B cell (primary cell): ENCODE data around the gene RGS6. TPM values are rescaled to one million over a fixed set of nuclear protein-coding genes. Genes with fewer than 3 reads are reported as not detected.

ENCODE experiments used
- ATAC-seq: fragments of 200-7000 bp; cut with Tn5 transposase; one replicate; pipeline ENCODE4 v1.10.0; 2021; ENCODE audit warnings: low read depth, mild to moderate bottlenecking, moderate number of reproducible peaks, moderate library complexity
- CTCF ChIA-PET: fragments of 350-600 bp; sonication (Branson Sonifier 250); formaldehyde crosslinking; loops from one replicate; lab custom pipeline; 2021; ENCODE audit warnings: antibody characterized with exemption, inconsistent platforms; lab: Charles Lee
- POLR2A ChIA-PET: fragments of 350-600 bp; sonication (Branson Sonifier 250); formaldehyde crosslinking; loops from one replicate; lab custom pipeline; 2021; ENCODE audit warnings: antibody characterized with exemption; lab: Charles Lee
- DNase-seq: peaks from one replicate; pipeline ENCODE4 v3.0.0; 2013
- H2AFZ ChIP-seq: 2 replicates; pipeline ENCODE4 v1.6.1; 2012; ENCODE audit warnings: mild to moderate bottlenecking, low read depth, low read length; ENCODE audit not compliant: insufficient read depth, poor library complexity, severe bottlenecking
- H3K27ac ChIP-seq, 2 donors: 1 replicate in 1 of 2; 2 replicates in 1 of 2; pipeline ENCODE4 v1.5.1; 2012 to 2013; ENCODE audit warnings: low read length in 2 of 2, mild to moderate bottlenecking in 2 of 2, moderate library complexity in 1 of 2
- H3K27me3 ChIP-seq, 4 experiments: fragments of 200-600 bp in 1 of 4; sonication (generic) in 1 of 4; replicated peaks in 1 of 4; 1 replicate in 2 of 4; 2 replicates in 2 of 4; pipeline versions ENCODE4 v1.6.1 to v1.7.0; 2013 to 2016; ENCODE audit warnings: low read length in 3 of 4, mild to moderate bottlenecking in 2 of 4, mixed read lengths in 1 of 4, moderate library complexity in 1 of 4; ENCODE audit not compliant: insufficient read depth in 4 of 4, control insufficient read depth in 3 of 4; ENCODE audit errors: control extremely low read depth in 1 of 4
- H3K36me3 ChIP-seq, 2 experiments: replicated peaks in 1 of 2; 1 replicate in 1 of 2; 2 replicates in 1 of 2; pipeline versions ENCODE4 v1.6.1 to v1.7.1; 2013; ENCODE audit warnings: low read length in 1 of 2; ENCODE audit not compliant: insufficient read depth in 2 of 2, control insufficient read depth in 1 of 2; ENCODE audit errors: control extremely low read depth in 1 of 2, extremely low read depth in 1 of 2
- H3K4me1 ChIP-seq, 2 donors: fragments of 200-600 bp in 1 of 2; sonication (generic) in 1 of 2; 1 replicate in 1 of 2; 2 replicates in 1 of 2; pipeline versions ENCODE4 v1.5.1 to v1.6.1; 2013 to 2017; ENCODE audit warnings: low read length in 2 of 2; ENCODE audit not compliant: control insufficient read depth in 2 of 2, insufficient read depth in 2 of 2
- H3K4me2 ChIP-seq: replicated peaks from 2 replicates; pipeline ENCODE3; 2012; ENCODE audit warnings: mild to moderate bottlenecking, low read depth, low read length; ENCODE audit not compliant: poor library complexity, severe bottlenecking
- H3K4me3 ChIP-seq, 5 experiments: fragments of 200-600 bp in 1 of 5; sonication (generic) in 1 of 5; 1 replicate in 3 of 5; 2 replicates in 2 of 5; pipeline versions ENCODE4 v1.5.1 to v1.7.0; 2011 to 2016; ENCODE audit warnings: low read length in 4 of 5, mild to moderate bottlenecking in 4 of 5, low read depth in 2 of 5, control low read depth in 1 of 5, moderate library complexity in 1 of 5; ENCODE audit not compliant: insufficient read depth in 1 of 5; ENCODE audit errors: control extremely low read depth in 1 of 5, extremely low read depth in 1 of 5
- H3K79me2 ChIP-seq: fragments of 200-600 bp; sonication (generic); one replicate; pipeline ENCODE4 v1.6.0; 2016; ENCODE audit warnings: low read length; ENCODE audit not compliant: control insufficient read depth, insufficient read depth
- H3K9ac ChIP-seq: fragments of 200-600 bp; sonication (generic); 2 replicates; pipeline ENCODE4 v1.6.1; 2017; ENCODE audit warnings: mild to moderate bottlenecking, low read length, moderate library complexity
- H3K9me3 ChIP-seq, 3 donors: one replicate each; pipeline versions ENCODE4 v1.6.1 to v1.7.1; 2013; ENCODE audit warnings: low read length in 2 of 3; ENCODE audit not compliant: control insufficient read depth in 2 of 3, insufficient read depth in 1 of 3; ENCODE audit errors: control extremely low read depth in 1 of 3
- H4K20me1 ChIP-seq: 2 replicates; pipeline ENCODE4 v1.6.0; 2012; ENCODE audit warnings: mild to moderate bottlenecking, low read length; ENCODE audit not compliant: insufficient read depth, control insufficient read depth, poor library complexity, severe bottlenecking
- H3K27ac Mint-ChIP-seq: one replicate; pipeline ENCODE4 v1.8.0; 2021; ENCODE audit warnings: mixed read lengths
- H3K27me3 Mint-ChIP-seq: one replicate; pipeline ENCODE4 v1.8.0; 2021; ENCODE audit warnings: mixed read lengths
- H3K4me1 Mint-ChIP-seq: one replicate; pipeline ENCODE4 v1.8.0; 2021; ENCODE audit warnings: mixed read lengths
- H3K4me3 Mint-ChIP-seq: one replicate; pipeline ENCODE4 v1.8.0; 2021; ENCODE audit warnings: mixed read lengths
- H3K9me3 Mint-ChIP-seq: one replicate; pipeline ENCODE4 v1.8.0; 2022; ENCODE audit warnings: mixed read lengths; ENCODE audit not compliant: insufficient read depth
- CTCF ChIP-seq: fragments of 200-600 bp; IDR thresholded peaks from one replicate; pipeline ENCODE4 v1.8.0; 2022; ENCODE audit warnings: antibody characterized with exemption, mild to moderate bottlenecking
- EZH2 ChIP-seq: IDR thresholded peaks from 2 replicates; pipeline ENCODE4 v1.6.1; 2012; ENCODE audit warnings: borderline replicate concordance, low read depth, mild to moderate bottlenecking, moderate library complexity, low read length; ENCODE audit not compliant: insufficient read depth, poor library complexity, severe bottlenecking
- WGBS: methylation state at CpG from one replicate; pipeline ENCODE4 v1.1.5; 2013; ENCODE audit warnings: missing lambda C conversion rate; ENCODE audit not compliant: insufficient coverage; 5-methylcytosine and 5-hydroxymethylcytosine counted together
- intact Hi-C: fragments of 100-400 bp; cut with micrococcal nuclease; formaldehyde crosslinking; loops from one replicate; pipeline ENCODE4 v1.10.0; 2022
- polyA plus RNA-seq: library from polyadenylated mRNA; depleted of rRNA; stranded (reverse); fragments of >200 nt; gene quantifications from 2 replicates; pipeline ENCODE4 v1.2.3, GENCODE V29; 2012
- total RNA-seq, 2 donors: library from RNA; stranded (reverse); fragments of 120-200 nt in 1 of 2; gene quantifications; 1 replicate in 1 of 2; 2 replicates in 1 of 2; pipeline versions ENCODE4 v1.2.3 to v1.2.4, GENCODE V29; 2013 to 2022

RGS6 gene
- total and polyA plus RNA-seq, 2 donors (not counting 1 experiment from before 2014, with no cell fraction given): 0.07 TPM; not detected in 1

GRCh38 chr14:72550513-72550912 is 618.3 kb downstream of the RGS6 start:
- DNase-seq: no peak
- no peak overlapping the region for H3K27ac Mint-ChIP-seq
- Histone ChIP-seq H3K27ac (no peak overlapping the region), H3K27me3 (no peaks in the 10 kb centered on the region), H3K9me3 (no peaks in the 10 kb centered on the region), H3K79me2 (no peaks in the 10 kb centered on the region), H3K9ac (no peak overlapping the region), H3K4me2 (no peak overlapping the region), H2AFZ (no peak overlapping the region), H3K36me3 (no peaks in the 10 kb centered on the region), H3K4me3 (no peak overlapping the region), H4K20me1 (no peaks in the 10 kb centered on the region), H3K4me1 (peaks cover 24 to 26% of the 10 kb centered on the region in 2 donors)
- no peak overlapping the region for H3K4me3 Mint-ChIP-seq
- TF ChIP-seq CTCF (no peak), EZH2 (no peak)
- H3K9me3 Mint-ChIP-seq: no peaks in the 10 kb centered on the region
- WGBS: 100% methylated on average over 1 of the region's 4 CpGs
- POLR2A ChIA-PET: no interaction called here
- peaks cover 27% of the 10 kb centered on the region for H3K4me1 Mint-ChIP-seq
- peaks cover 4% of the 10 kb centered on the region for H3K27me3 Mint-ChIP-seq
- CTCF ChIA-PET: no interaction called here
- intact Hi-C loops: no loop called here
- no peak for ATAC-seq

- intact Hi-C loops: no loop called here
- H3K36me3 ChIP-seq: no peaks in the 10 kb centered on the region
- Mint-ChIP-seq H3K4me1 (peaks cover 10% of the 10 kb centered on the region), H3K27ac (no peak overlapping the region), H3K4me3 (no peak overlapping the region), H3K9me3 (no peaks in the 10 kb centered on the region), H3K27me3 (peaks cover 4% of the 10 kb centered on the region)
- no peaks in the 10 kb centered on the region for H4K20me1 ChIP-seq
- H3K27ac ChIP-seq: no peak overlapping the region
- H3K79me2 ChIP-seq: no peaks in the 10 kb centered on the region
- H3K4me2 ChIP-seq: no peak overlapping the region
- H3K9ac ChIP-seq: no peak overlapping the region
- ChIA-PET POLR2A (no interaction called here), CTCF (interaction anchor here (2.3 kb wide), 1 partner anchor 35 kb away, joined by 6 read pairs; no protein-coding TSS in a partner anchor)
- no peak overlapping the region for H2AFZ ChIP-seq
- peaks cover 7 to 9% of the 10 kb centered on the region in 2 donors for H3K4me1 ChIP-seq
- no peak overlapping the region for H3K4me3 ChIP-seq
- no peaks in the 10 kb centered on the region for H3K9me3 ChIP-seq
- ATAC-seq (no peak), DNase-seq (no peak)
- WGBS: 62% methylated on average over 3 of the region's 5 CpGs
- TF ChIP-seq CTCF (no peak), EZH2 (no peak)
- no peaks in the 10 kb centered on the region for H3K27me3 ChIP-seq
Measured at GRCh38 chr14:72552236-72552635, 620.0 kb downstream of the RGS6 start.
